Adrenal gland (tissue), 5 donors: ENCODE results near the gene PLEKHN1.
"Not testable (repeated sequence)": the region's sequence is repeated elsewhere in the genome, so short reads cannot be mapped to it uniquely, and the experiment has no call there.

Experiments
- POLR2A ChIP-seq, 2 donors: fragments of 450-650 bp; IDR thresholded peaks; one replicate each; pipeline ENCODE4 v1.6.1; 2017; ENCODE audit warnings: antibody characterized with exemption in 2 of 2, mild to moderate bottlenecking in 2 of 2, moderate library complexity in 1 of 2
- TF ChIP-seq, protein P1 (sequence below), 6 experiments: fragments of 450-650 bp in 4 of 6; fragments of 200-600 bp in 2 of 6; sonication (generic) in 1 of 6; IDR thresholded peaks; 1 replicate in 5 of 6; 2 replicates in 1 of 6; pipeline versions ENCODE4 v1.5.1 to v1.8.0; 2016 to 2021; ENCODE audit warnings: antibody characterized with exemption in 6 of 6, mild to moderate bottlenecking in 2 of 6, moderate library complexity in 1 of 6
- donor health status: DM: no; HTN: no; CAD: no.

DNA sequence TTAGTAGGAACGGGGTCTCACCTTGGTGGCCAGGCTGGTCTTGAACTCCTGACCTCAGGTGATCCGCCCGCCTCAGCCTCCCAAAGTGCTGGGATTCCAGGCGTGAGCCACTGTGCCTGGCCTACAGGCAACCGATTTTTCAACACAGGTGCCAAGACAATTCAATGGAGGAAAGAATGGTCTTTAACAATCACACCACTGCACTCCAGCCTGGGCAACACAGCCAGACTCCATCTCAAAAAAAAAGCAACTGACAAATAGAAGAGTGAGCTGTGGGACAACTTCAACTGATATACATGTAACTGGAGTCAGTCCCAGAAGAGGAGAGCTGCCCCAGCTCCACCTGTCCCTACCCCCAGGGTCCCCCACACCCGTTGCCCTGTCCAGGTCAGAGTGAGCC is 28.3 kb downstream of the PLEKHN1 start:
- TF ChIP-seq, protein P1, sequence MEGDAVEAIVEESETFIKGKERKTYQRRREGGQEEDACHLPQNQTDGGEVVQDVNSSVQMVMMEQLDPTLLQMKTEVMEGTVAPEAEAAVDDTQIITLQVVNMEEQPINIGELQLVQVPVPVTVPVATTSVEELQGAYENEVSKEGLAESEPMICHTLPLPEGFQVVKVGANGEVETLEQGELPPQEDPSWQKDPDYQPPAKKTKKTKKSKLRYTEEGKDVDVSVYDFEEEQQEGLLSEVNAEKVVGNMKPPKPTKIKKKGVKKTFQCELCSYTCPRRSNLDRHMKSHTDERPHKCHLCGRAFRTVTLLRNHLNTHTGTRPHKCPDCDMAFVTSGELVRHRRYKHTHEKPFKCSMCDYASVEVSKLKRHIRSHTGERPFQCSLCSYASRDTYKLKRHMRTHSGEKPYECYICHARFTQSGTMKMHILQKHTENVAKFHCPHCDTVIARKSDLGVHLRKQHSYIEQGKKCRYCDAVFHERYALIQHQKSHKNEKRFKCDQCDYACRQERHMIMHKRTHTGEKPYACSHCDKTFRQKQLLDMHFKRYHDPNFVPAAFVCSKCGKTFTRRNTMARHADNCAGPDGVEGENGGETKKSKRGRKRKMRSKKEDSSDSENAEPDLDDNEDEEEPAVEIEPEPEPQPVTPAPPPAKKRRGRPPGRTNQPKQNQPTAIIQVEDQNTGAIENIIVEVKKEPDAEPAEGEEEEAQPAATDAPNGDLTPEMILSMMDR (IDR thresholded peaks at IDR 0.05): not testable (repeated sequence)
- TF ChIP-seq POLR2A (IDR thresholded peaks at IDR 0.05): not testable (repeated sequence)
